Diencephalon (tissue), 1 donor: ENCODE results near the gene ZCCHC9. TPM values are rescaled to one million over a fixed set of nuclear protein-coding genes. Genes with fewer than 3 reads are reported as not detected.

ENCODE experiments used
- total RNA-seq: library from RNA; depleted of rRNA; stranded (reverse); fragments of >200 nt; gene quantifications from one replicate; pipeline ENCODE4 v1.2.3, GENCODE V29; 2014

The ZCCHC9 gene
- 11.3 TPM for total RNA-seq

DNA sequence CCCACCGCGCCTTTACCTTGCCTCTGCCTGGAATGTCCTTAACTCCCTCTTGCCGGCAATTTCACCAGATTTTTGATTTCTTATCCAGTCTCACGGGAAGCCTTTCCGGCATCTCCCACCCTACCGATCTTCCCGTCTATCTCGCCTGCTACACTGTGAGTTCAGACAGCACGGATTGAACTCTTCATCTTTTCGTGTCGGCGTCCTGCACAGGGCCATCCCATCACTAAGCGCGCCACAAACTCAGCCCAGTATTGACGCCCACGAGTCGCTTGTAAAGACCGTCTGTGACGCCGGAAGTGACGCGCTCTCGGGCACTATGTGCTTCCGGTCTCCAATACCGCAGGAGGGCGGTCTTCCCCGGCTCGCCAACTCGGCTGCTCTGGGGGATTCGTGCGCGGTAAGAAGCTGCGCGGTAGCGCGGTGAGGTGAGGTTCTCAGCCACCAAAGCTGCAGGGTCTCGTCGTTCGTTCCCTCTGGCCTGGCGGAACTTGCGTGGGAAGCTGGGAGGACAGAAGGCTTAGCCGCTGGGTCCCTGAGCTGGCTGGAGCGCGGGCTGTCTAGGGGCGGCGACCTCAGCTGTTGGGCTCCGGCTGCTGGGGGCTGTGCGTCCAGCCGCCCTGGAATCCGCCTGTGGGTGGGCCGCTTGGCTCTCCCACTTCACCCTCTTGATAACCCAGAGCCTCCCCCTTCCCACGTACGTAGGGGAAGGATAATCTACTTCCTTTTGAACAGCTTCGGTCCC is at the start of gene ZCCHC9:
ZCCHC9 (plus strand) TSS at position 317 of the 745 bp plus-strand sequence. CDS start 3,171 bp downstream, outside the sequence.

Other genes with a start within 250 kb of the ZCCHC9 start
- 4.2 TPM for gene CKMT2, start 68.3 kb upstream of the ZCCHC9 start, total RNA-seq
- gene ACOT12, start 92.5 kb downstream of the ZCCHC9 start, total RNA-seq: 5.1 TPM